ENCODE data around the gene HINT2. TPM values are rescaled to one million over a fixed set of nuclear protein-coding genes. Genes with fewer than 3 reads are reported as not detected.

HINT2 gene
- total RNA-seq, 1 donor from 2014 or later: 12.7 TPM

DNA sequence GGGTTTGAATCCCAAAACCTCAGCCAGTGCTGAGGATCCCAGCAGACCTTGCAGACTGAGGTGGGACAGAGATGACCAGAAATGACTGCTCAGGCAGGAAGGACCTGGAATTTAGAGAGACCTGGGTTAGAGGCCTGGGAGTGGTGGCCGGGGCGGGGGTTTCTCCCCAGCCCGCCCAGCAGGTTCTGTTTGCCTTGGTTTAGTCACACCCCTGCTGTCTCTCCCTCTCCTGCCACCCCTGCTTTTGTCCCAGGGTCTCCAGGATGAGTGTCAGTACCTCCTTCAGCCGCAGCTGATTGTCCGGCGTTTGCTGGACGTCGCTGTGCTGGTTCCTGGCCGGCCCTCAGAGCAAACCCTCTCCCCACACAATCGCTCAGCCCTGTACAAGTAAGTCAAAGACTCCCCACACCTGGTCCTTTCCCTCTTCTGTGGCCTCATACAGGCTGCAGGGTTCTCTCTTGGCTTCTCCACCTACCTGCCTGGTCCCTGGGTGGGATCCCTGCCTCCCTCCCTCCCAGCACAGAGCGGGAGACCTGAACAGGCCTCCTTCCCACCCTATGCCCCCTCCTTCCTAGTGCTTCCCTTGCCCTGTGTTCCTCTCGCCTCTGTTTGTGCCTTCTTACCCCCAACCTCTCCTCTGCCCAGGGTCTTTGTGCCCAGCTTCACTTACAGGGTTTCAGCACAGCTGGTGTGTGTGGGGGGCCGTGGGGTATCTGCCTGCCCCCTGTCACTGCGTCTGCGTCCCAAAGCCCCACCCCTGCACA, 26.2 kb upstream of the HINT2 start:
- no peak for DNase-seq (ENCODE audit: low read depth)

- no peak for DNase-seq (ENCODE audit: low read depth)
These were observed 25.1 kb upstream of the HINT2 start for GRCh38 chr9:35839926-35840325.

DNA sequence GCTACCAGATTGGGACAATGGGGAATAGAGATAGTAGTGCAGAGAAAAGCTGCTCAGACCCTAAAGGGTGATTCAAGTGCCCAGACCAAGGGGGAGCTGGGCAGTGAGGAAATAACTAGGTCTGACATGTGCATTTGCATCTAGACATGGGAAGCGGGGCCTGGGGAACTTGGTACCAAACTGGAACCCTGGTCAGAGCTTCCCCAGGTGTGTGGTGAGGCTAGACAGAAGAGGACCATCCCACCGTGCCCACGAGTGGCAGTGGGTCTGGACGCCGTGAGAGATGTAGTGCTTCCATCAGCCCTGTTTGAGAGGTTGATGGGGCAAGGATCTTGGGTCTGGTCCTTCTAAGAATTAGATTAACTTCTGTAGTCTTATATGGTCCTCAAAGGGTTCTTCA, 21.8 kb upstream of the HINT2 start:
- DNase-seq (ENCODE audit: low read depth): no peak

GRCh38 chr9:35835766-35836165, 20.9 kb upstream of the HINT2 start:
- no peak for DNase-seq (ENCODE audit: low read depth)

GRCh38 chr9:35835216-35835632, 20.4 kb upstream of the HINT2 start:
- no peak for DNase-seq (ENCODE audit: low read depth)

DNA sequence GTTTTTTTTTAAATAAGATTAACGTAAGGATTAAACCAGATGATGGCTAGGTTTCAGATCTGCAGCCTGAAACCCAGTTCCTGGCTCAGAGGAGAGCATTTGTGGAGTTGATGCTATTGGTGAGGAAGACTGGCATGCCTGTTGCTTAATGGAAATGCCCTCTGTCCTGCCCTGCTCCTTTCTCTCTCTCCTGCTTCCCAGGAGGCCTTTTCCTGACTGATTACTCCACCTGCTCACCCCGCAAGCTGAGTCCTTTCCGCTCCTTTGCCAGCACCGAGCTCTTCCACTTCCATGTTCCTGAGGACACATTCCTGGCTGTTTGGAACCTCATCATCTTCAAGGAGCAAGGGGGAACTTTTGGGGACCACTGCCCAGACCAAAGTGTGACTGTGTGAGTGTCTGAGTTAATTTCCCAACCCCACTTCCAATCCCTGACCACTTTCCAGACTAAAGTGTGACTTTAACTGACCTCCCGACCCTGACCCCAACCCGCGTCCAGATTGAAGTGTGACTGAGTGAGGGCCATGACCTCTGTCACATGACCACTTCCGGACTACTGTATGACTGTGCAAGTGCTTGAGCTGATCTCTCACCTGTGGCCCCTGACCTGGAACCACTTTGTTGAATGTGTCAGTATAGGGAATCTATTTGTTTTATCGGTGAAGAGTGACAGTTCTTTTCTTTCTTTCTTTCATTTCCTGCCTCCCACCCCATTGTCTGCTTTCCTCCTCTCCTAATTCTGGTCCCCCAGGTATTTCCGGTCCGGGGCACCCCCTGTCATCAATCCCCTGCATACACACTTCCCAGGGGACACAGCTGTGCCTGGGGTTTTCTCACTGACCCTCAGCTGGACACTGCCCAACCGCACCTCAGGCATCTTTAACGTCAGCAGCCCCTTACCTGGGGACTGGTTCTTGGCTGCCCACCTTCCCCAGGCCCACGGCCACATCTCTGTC, 19.7 kb upstream of the HINT2 start:
- no peak for DNase-seq (ENCODE audit: low read depth)

GRCh38 chr9:35832814-35833213, 18.0 kb upstream of the HINT2 start:
- DNase-seq (ENCODE audit: low read depth): no peak

DNA sequence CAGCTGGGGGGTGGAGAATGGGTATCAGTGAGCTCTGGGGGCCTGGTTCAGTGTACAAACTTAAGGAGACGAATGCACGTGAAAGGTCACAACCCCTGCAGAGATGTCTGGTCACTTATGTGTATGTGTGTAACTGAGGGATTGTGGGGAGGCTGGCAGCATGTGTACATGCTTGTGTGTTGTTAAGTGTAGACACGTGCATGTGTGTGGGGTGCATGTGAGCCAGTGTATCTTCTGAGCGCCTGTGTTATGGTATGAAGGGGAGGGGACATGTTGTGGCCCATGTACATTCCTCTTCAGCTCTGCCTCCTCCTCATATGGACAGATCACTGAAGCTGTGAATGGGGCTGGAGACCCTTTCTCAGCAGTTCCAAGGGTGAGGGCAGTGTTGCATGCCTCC, 16.2 kb upstream of the HINT2 start:
- DNase-seq (ENCODE audit: low read depth): no peak

GRCh38 chr9:35829764-35830096, 14.9 kb upstream of the HINT2 start:
- no peak for DNase-seq (ENCODE audit: low read depth)

- peak; percentile 81 for DNase-seq (ENCODE audit: low read depth)
These were observed 14.4 kb upstream of the HINT2 start, which contains the start of gene TMEM8B for GRCh38 chr9:35829084-35829763. TMEM8B (plus strand) TSS chr9:35829228; CDS start chr9:35829448, 220 bp downstream.

DNA sequence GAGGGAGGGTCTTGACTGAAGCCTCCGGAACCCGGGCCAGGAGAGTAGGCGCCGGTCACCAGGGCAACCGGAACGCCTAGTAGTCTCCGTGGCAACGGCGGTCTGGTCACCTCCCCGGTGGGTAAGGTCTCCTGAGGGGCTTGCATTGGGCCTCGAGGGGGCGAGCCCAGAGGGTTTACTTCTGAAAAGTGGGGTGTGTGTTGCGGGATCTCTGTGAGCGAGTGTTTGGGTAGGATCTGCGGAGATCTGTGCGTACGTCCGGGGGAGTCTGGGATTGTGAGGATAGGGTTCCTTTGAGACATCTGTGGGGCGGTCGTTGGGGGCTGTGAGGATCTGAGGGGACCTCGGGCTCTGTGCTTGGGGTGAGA, 13.9 kb upstream of the HINT2 start, which contains the start of gene FAM221B:
Gene FAM221B, minus strand, starts transcription at position 17 of the 368 bp plus-strand sequence. CDS start 2,571 bp downstream, outside the sequence.
- DNase-seq (ENCODE audit: low read depth): no peak

DNA sequence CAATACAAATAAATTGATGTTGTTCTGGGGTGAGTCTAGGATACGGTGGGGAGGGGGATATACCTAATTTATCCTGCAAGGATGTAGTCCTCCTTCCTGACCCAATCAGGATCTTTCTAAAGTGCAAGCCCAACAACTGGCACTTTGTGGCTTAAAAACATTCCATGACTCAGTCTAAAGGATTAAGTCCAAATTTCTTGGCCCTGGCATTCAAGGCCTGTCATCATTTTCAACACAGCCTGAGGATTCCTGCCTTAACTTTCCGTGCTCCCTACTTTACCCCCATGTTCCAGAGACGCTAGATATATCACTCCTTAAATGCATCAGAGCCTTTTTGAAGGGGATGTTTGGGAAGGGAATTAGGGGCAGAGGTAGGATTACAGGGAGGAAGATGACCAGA, 12.6 kb upstream of the HINT2 start:
- peak; percentile 30 for DNase-seq (ENCODE audit: low read depth)

- peak; percentile 67 for DNase-seq (ENCODE audit: low read depth)
These were observed 11.3 kb upstream of the HINT2 start for GRCh38 chr9:35826071-35826701.

DNA sequence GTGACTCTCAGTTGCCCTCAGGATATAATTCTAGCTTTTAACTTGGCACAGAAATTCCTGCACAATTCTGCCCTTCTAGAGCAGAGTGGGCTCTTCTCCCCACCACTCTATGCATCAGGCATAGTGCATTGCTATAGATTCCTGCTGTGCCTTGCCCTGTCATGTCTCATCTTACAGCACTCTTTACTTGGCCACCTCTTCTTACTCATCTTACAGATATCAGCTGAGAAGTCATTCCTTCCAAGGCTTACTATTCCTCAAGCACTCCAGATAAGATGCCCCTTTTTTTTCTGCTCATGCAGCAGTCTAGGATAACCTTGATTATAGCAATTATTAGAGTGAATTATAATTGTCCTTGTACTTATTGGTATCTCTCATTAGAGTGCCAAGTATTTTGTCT, 8.1 kb upstream of the HINT2 start:
- DNase-seq (ENCODE audit: low read depth): no peak

DNA sequence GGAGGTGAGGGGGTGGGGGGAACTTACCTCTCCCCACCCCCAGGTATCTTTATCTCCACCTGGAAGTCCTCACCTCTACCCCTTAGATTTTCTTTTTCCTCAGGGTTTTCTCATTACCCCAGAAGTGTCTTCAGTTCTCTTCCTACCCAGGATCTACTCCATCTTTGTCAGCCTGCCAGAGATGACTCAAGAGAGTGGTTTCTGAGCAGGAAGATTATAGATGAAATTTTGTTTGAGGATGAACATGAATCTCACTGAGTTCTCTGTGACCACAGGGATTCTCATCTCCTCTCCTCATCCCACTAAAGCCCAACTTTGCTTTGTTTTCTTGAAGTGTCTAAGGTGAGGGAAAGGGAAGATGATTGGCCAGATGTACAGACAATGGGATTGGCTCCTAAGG, 5.2 kb upstream of the HINT2 start:
- no peak for DNase-seq (ENCODE audit: low read depth)

DNA sequence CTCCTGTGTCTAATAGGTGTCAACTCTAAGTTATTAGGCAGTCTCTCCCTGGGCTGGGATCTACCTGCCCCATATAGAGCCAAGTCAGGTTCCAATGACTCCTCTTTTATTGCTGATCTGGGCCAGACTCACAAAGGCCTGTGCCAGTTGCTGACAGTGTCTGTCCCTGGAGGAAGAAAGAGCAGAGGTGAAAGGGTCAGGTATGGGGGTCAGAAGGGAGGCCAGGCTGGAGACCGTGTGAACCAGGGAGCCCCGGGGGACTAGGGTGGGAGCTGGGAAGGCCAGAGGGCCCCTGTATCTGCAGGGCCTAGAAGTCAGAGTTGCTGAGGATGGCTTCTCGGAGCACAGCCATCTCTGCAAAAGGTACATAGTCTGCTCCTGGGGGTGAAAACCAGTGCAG, 3.5 kb upstream of the HINT2 start:
- DNase-seq (ENCODE audit: low read depth): no peak

DNA sequence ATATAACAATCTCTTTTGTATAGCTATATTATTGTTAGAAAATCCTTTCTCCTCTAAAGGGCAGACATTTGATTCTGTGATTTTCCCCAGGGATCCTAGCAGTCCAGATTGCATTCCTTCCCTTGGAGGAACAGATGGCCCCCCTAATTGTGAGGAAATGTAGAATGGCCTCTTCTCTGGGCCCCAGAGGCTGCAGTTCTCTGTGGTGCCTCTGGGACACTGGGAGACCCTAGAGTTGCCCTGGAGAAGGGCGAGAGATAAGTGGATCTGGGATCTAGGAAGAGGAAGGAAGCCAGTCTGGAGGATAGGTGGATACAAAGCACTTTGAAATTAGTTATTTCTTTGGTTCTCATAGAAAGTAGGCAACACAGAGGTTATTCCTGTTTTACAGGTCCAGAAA, 1.9 kb upstream of the HINT2 start:
- no peak for DNase-seq (ENCODE audit: low read depth)

- peak; percentile 56 for DNase-seq (ENCODE audit: low read depth)
These were observed 569 bp downstream of the HINT2 start for GRCh38 chr9:35814106-35814840.

DNA sequence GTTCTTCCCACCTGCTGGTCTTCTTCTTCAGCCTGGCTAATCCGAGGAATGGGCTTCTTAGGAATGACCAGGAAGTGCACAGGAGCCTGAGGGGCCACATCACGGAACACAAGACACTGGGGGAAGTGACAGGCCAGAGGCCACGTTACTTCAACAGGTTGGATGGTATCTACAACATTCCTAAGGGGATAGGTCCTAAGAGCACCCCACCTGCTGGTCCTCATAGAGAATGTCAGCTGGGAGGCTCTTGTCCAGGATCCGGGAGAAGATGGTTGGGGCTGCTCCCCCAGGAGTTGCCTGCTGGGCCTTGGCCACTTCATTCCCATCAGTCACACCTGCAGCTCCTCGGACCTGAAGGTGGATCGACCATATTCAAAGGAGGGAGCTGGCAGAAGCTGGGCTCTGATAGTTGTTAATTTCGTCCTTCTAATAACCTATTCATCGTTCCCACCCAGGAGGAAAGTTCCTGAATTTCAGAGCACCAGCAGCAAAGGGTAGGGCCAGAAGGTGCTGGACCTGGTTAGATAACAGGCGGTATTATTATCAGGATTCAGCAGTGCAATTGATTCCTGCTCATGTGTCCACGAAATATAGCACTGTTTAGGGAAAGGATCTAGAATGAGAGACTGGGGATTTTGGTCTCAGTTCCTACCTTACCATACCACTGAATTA, 1.3 kb downstream of the HINT2 start:
- DNase-seq (ENCODE audit: low read depth): peak; percentile 50

DNA sequence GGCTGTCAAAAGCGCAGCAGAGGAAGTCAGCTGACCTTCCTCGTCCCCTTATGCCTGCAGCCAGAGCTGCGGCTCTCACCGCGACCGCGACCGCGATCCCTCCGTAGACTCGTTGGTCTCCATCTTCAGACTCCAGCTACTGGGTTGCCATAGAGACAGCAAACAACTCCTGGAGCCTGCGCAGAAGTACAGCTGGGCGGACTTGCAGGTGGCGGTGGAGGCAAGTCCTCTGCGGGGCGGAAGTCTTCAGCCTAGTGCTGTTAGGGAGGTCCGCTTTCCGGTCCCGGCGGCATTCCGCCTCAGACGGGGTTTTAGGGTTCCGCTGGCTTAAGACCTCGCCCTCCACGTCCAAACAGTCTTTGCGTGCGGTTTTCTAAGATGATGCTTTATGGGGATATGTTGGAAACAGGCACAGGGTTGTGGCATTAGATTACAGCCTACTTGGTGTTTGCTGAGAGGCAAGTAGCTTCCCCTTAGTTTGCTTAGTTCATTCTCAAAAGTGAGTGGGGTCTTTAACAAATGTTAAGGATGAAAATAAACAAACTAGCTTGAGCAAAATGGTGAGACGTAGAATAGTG, 2.7 kb downstream of the HINT2 start, which contains the start of gene SPAG8:
Gene SPAG8, minus strand, starts transcription at position 238 of the 578 bp plus-strand sequence. Its CDS starts 115 bp downstream, at position 123.
- peak; percentile 96 for DNase-seq (ENCODE audit: low read depth)
